KMS-11 (cell line): ENCODE measurements around the gene HOATZ.

Experiments used
- H2AFZ ChIP-seq: fragments of 200-600 bp; sonication (generic); 2 replicates; pipeline ENCODE4 v1.6.1; 2016; ENCODE audit warnings: antibody characterized with exemption, mixed run types, low read depth
- H3K27ac ChIP-seq: fragments of 200-600 bp; sonication (generic); 2 replicates; pipeline ENCODE4 v1.6.1; 2016; ENCODE audit warnings: mild to moderate bottlenecking, mixed run types
- H3K27me3 ChIP-seq: fragments of 200-600 bp; sonication (generic); 2 replicates; pipeline ENCODE4 v1.6.1; 2017; ENCODE audit warnings: mild to moderate bottlenecking, low read depth, mixed run types, moderate library complexity; ENCODE audit not compliant: insufficient read depth
- H3K36me3 ChIP-seq: fragments of 200-600 bp; sonication (generic); 2 replicates; pipeline ENCODE4 v1.6.1; 2017; ENCODE audit warnings: mild to moderate bottlenecking, mixed run types; ENCODE audit not compliant: insufficient read depth
- H3K4me1 ChIP-seq: fragments of 200-600 bp; sonication (generic); 2 replicates; pipeline ENCODE4 v1.6.1; 2016; ENCODE audit warnings: mild to moderate bottlenecking, low read depth, mixed run types; ENCODE audit not compliant: poor library complexity, severe bottlenecking
- H3K4me2 ChIP-seq: fragments of 200-600 bp; sonication (generic); 2 replicates; pipeline ENCODE4 v1.7.0; 2016; ENCODE audit warnings: mild to moderate bottlenecking, mixed run types
- H3K4me3 ChIP-seq: fragments of 200-600 bp; sonication (generic); IDR thresholded peaks from 2 replicates; pipeline ENCODE4 v1.6.1; 2017; ENCODE audit warnings: low read depth, low read length, mixed read lengths; ENCODE audit not compliant: insufficient read depth
- H3K79me2 ChIP-seq: fragments of 200-600 bp; sonication (generic); 2 replicates; pipeline ENCODE4 v1.6.1; 2016; ENCODE audit warnings: low read depth, mixed run types; ENCODE audit not compliant: insufficient read depth
- H3K9ac ChIP-seq: fragments of 200-600 bp; sonication (generic); 2 replicates; pipeline ENCODE4 v1.6.1; 2016; ENCODE audit warnings: mild to moderate bottlenecking, mixed run types
- H4K20me1 ChIP-seq: fragments of 200-600 bp; sonication (generic); 2 replicates; pipeline ENCODE4 v1.6.1; 2016; ENCODE audit warnings: mild to moderate bottlenecking, mixed run types; ENCODE audit not compliant: insufficient read depth
- TF ChIP-seq, protein P1 (sequence below): fragments of 200-600 bp; sonication (generic); conservative IDR thresholded peaks from 2 replicates; pipeline ENCODE4 v1.6.1; 2017; ENCODE audit warnings: low read depth, mild to moderate bottlenecking, antibody characterized with exemption, low read length, moderate library complexity, mixed read lengths

Gene HOATZ

DNA sequence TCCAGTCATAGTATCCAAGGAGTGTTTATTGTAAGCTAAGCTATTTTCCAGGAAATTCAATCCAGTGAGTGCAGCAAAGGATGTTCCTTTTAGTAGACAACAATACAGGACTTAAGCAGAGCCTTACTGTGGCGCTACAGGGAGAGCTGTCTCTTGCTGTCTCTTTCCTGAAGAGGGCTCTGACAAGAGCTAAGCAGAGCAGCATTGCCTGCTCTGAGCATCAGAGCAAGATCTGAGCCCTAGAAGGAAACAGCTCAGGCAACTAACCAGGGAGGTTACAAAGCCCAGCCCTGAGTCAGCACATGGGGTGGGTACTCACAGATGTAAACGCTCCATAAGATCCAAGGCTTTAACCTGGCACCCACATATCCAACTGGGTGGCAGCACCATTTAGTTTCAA is 33.9 kb downstream of the HOATZ start:
- Histone ChIP-seq H3K4me1 (no peaks in the 10 kb centered on the region), H3K4me2 (no peak overlapping the region), H3K27me3 (no peaks in the 10 kb centered on the region), H3K36me3 (no peaks in the 10 kb centered on the region), H3K79me2 (no peaks in the 10 kb centered on the region), H3K27ac (no peak overlapping the region), H3K9ac (no peak overlapping the region), H4K20me1 (no peaks in the 10 kb centered on the region), H3K4me3 (no peak overlapping the region), H2AFZ (no peak overlapping the region)
- TF ChIP-seq, protein P1, sequence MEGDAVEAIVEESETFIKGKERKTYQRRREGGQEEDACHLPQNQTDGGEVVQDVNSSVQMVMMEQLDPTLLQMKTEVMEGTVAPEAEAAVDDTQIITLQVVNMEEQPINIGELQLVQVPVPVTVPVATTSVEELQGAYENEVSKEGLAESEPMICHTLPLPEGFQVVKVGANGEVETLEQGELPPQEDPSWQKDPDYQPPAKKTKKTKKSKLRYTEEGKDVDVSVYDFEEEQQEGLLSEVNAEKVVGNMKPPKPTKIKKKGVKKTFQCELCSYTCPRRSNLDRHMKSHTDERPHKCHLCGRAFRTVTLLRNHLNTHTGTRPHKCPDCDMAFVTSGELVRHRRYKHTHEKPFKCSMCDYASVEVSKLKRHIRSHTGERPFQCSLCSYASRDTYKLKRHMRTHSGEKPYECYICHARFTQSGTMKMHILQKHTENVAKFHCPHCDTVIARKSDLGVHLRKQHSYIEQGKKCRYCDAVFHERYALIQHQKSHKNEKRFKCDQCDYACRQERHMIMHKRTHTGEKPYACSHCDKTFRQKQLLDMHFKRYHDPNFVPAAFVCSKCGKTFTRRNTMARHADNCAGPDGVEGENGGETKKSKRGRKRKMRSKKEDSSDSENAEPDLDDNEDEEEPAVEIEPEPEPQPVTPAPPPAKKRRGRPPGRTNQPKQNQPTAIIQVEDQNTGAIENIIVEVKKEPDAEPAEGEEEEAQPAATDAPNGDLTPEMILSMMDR, result no peak

DNA sequence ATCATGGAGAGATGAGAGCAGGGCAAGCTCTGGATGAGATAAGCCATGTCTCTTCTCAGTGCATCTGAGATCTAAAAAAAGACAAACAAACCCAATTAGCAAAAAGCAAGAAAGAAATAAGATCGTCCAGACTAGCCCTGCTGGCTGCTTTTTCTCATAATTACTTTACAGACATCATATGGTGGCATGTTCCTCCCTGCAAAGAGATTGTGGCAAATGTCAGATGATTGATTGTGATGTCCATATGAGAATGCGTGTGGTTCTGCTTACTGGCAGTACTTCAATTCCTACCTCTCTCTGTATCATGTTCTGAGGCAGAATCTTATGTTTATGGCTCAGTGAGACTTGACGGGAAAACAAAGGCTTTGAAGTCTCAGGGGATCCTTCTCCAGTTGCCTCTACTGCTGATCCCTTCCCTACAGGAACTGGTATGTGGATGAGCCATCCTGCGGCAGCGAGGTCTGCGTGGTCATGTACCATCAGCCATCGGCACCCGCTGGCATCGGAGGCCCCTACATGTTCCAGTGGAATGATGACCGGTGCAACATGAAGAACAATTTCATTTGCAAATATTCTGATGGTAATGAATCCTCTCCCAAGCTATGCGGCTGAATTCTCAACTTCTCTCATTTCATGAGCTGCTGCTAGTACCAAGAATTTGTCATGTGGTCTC is 34.8 kb downstream of the HOATZ start:
- no peak overlapping the region for H2AFZ ChIP-seq
- H3K4me1 ChIP-seq, result no peaks in the 10 kb centered on the region
- H3K9ac ChIP-seq, result no peak overlapping the region
- no peaks in the 10 kb centered on the region for H3K27me3 ChIP-seq
- H3K36me3 ChIP-seq, result no peaks in the 10 kb centered on the region
- H3K27ac ChIP-seq, result no peak overlapping the region
- H3K79me2 ChIP-seq, result no peaks in the 10 kb centered on the region
- TF ChIP-seq, protein P1, result no peak
- H3K4me2 ChIP-seq, result no peak overlapping the region
- H3K4me3 ChIP-seq, result no peak overlapping the region
- H4K20me1 ChIP-seq, result no peaks in the 10 kb centered on the region

DNA sequence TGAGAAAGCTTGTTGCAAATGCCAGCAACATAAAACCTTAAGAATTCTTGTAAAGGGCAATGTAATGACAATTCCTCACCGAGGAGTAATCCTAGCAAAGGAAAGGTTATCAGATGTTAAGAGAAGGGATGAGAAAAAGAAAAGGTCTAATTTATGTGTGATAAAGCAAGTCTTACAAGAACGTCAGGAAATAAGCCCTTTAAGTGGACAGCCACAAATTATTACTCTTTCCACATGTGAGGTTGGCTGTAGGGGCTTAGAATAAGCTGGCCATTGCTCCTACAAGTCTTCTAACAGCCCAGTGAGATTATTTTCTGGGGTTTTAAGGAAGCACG is 35.3 kb downstream of the HOATZ start:
- no peak overlapping the region for H2AFZ ChIP-seq
- H3K9ac ChIP-seq, result no peak overlapping the region
- no peaks in the 10 kb centered on the region for H3K36me3 ChIP-seq
- no peaks in the 10 kb centered on the region for H4K20me1 ChIP-seq
- TF ChIP-seq, protein P1, result no peak
- no peak overlapping the region for H3K4me2 ChIP-seq
- no peak overlapping the region for H3K4me3 ChIP-seq
- no peaks in the 10 kb centered on the region for H3K79me2 ChIP-seq
- H3K4me1 ChIP-seq, result no peaks in the 10 kb centered on the region
- H3K27ac ChIP-seq, result no peak overlapping the region
- no peaks in the 10 kb centered on the region for H3K27me3 ChIP-seq

DNA sequence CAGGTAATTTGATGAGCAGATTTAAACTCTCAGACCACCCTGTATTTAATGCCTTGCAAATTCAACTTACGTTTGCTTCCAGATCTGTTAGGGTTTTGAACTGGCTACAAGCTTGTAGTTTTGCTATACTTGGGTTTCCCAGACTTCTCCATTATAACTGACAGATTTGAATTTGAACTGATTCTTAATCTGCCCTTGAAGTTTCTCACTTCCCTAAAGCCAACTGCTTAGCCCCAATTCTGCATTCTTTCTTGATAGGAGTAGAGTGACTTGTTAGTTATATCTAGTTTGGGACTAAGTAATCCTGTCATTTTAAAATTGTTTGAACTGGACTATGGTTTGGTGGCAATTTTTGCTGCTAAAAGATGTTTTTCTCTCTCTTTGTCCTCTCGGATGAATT is 35.7 kb downstream of the HOATZ start:
- Histone ChIP-seq H4K20me1 (no peaks in the 10 kb centered on the region), H3K27ac (no peak overlapping the region), H2AFZ (no peak overlapping the region), H3K4me3 (no peak overlapping the region), H3K36me3 (no peaks in the 10 kb centered on the region), H3K27me3 (no peaks in the 10 kb centered on the region), H3K79me2 (no peaks in the 10 kb centered on the region), H3K4me1 (peaks cover 1% of the 10 kb centered on the region), H3K4me2 (no peak overlapping the region), H3K9ac (no peak overlapping the region)
- TF ChIP-seq, protein P1, result no peak
